Astrocyte (in vitro differentiated cells and primary cell): Measurements from ENCODE around the gene ALDH3B2.

Source experiments
- EZH2 ChIP-seq: IDR thresholded peaks from 2 replicates; pipeline ENCODE4 v1.6.1; 2012; ENCODE audit warnings: mild to moderate bottlenecking, low read length, inconsistent platforms; ENCODE audit not compliant: insufficient read depth
- TF ChIP-seq, protein P1 (sequence below): IDR thresholded peaks from 2 replicates; pipeline ENCODE4 v1.5.1; 2011; ENCODE audit warnings: low read depth, mild to moderate bottlenecking, inconsistent platforms, low read length, moderate library complexity; ENCODE audit not compliant: insufficient read depth

- TF ChIP-seq, protein P1, sequence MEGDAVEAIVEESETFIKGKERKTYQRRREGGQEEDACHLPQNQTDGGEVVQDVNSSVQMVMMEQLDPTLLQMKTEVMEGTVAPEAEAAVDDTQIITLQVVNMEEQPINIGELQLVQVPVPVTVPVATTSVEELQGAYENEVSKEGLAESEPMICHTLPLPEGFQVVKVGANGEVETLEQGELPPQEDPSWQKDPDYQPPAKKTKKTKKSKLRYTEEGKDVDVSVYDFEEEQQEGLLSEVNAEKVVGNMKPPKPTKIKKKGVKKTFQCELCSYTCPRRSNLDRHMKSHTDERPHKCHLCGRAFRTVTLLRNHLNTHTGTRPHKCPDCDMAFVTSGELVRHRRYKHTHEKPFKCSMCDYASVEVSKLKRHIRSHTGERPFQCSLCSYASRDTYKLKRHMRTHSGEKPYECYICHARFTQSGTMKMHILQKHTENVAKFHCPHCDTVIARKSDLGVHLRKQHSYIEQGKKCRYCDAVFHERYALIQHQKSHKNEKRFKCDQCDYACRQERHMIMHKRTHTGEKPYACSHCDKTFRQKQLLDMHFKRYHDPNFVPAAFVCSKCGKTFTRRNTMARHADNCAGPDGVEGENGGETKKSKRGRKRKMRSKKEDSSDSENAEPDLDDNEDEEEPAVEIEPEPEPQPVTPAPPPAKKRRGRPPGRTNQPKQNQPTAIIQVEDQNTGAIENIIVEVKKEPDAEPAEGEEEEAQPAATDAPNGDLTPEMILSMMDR, result no peak
- no peak for TF ChIP-seq EZH2
Measured at GRCh38 chr11:67617243-67617953, 57.0 kb downstream of the ALDH3B2 start.
